ENCODE measurements around the gene HLCS. TPM values are rescaled to one million over a fixed set of nuclear protein-coding genes. Genes with fewer than 3 reads are reported as not detected.
A peak's percentile ranks its signal among the peaks of the same experiment; 100 is the strongest.

Gene HLCS
- total and polyA plus RNA-seq, 2 of the 4 experiments (the other 2 are of a cell fraction) = 10.6 to 21.0 TPM

GRCh38 chr21:36744190-36744559, 222.3 kb downstream of the HLCS start:
- H3K4me1 ChIP-seq (ENCODE audit: control insufficient read depth, insufficient read depth, low read length) = peaks cover 4% of the 10 kb centered on the region
- no peak overlapping the region for H2BK15ac ChIP-seq (ENCODE audit: low read depth, low read length)
- DNase-seq (no peak), ATAC-seq (ENCODE audit: low read depth) (no peak)
- H3K9me1 ChIP-seq (ENCODE audit: insufficient read depth, low read length) = 0 out of 2 replicates have a peak, but pooled peaks cover 2% of the 10 kb centered on the region
- H3K23ac ChIP-seq (ENCODE audit: low read depth, low read length) = no peak overlapping the region
- TF ChIP-seq CTCF (conservative IDR thresholded peaks at IDR 0.05; ENCODE audit: low read depth, low read length) (no peak), RCOR1 (IDR thresholded peaks at IDR 0.05; ENCODE audit: insufficient replicate concordance, low read length) (no peak), CEBPB (IDR thresholded peaks at IDR 0.05; ENCODE audit: low read depth, low read length) (no peak), MXI1 (IDR thresholded peaks at IDR 0.05; ENCODE audit: borderline replicate concordance, low read depth, low read length) (no peak)
- peaks cover 2% of the 10 kb centered on the region; the same call in 1 of the 2 replicates for H3K36me3 ChIP-seq (ENCODE audit: control insufficient read depth, insufficient read depth, low read length)
- H3K4me3 ChIP-seq (ENCODE audit: insufficient read depth, low read depth, low read length) = no peak overlapping the region
- H2AK5ac ChIP-seq (ENCODE audit: low read depth, low read length) = no peak overlapping the region
- H3K14ac ChIP-seq (replicated peaks; ENCODE audit: low read depth, low read length) = no peak overlapping the region
- BruUV-seq (replicated peaks) = no TSS peak
- intact Hi-C loops (cut with micrococcal nuclease) (loop anchor here (10.0 kb wide), 1 partner anchor 239 kb away; no protein-coding TSS in a partner anchor), in situ Hi-C loops (cut with MboI; ENCODE audit: low sequenced_read_pairs) (loop anchor here (5.0 kb wide), 1 partner anchor 183 kb away; no protein-coding TSS in a partner anchor), dilution Hi-C loops (cut with HindIII; ENCODE audit: low sequenced_read_pairs, unreplicated experiment) (no loop called here)
- H2AK9ac ChIP-seq (replicated peaks; ENCODE audit: low read depth, low read length, poor library complexity) = no peak overlapping the region
- no peak overlapping the region for H3K4me2 ChIP-seq (ENCODE audit: low read depth, low read length)
- WGBS, 2 experiments (ENCODE audit: extremely low coverage in 2 of 2, insufficient read length in 1 of 2) = 100% methylated on average over 1 of the region's 3 CpGs; no CpG with 5 or more reads in 1 of the 2 experiments
- ChIA-PET POLR2A (ENCODE audit: unreplicated experiment) (no interaction called here), CTCF (no interaction called here)
- no peaks in the 10 kb centered on the region for H3K9me3 ChIP-seq (ENCODE audit: control insufficient read depth, insufficient read depth, low read length)
- H4K91ac ChIP-seq (ENCODE audit: insufficient read depth, low read depth, low read length) = no peak overlapping the region
- no peak overlapping the region for H3K9ac ChIP-seq (ENCODE audit: low read depth, low read length)
- H3K4ac ChIP-seq (ENCODE audit: low read depth, low read length) = no peak overlapping the region
- no peak overlapping the region for H3K56ac ChIP-seq (ENCODE audit: extremely low read depth, insufficient read depth, low read length)
- H3K18ac ChIP-seq (ENCODE audit: low read depth, low read length) = no peak overlapping the region
- no peak overlapping the region; a peak in 1 of 4 replicates for H4K8ac ChIP-seq (ENCODE audit: low read depth in 2 of 2, low read length in 2 of 2)
- no peaks in the 10 kb centered on the region for H3K79me1 ChIP-seq (ENCODE audit: low read depth in 1 of 2, low read length in 2 of 2)
- no peak overlapping the region for H3K27ac ChIP-seq (ENCODE audit: insufficient read depth, low read length)
- H4K20me1 ChIP-seq (ENCODE audit: insufficient read depth, low read length) = no peaks in the 10 kb centered on the region
- no peak overlapping the region for H2BK20ac ChIP-seq (ENCODE audit: low read depth, low read length)
- H4K5ac ChIP-seq (ENCODE audit: low read depth, low read length) = no peak overlapping the region
- no peak overlapping the region for H2BK120ac ChIP-seq (ENCODE audit: low read depth, low read length)
- H2AFZ ChIP-seq (replicated peaks; ENCODE audit: low read length, poor library complexity) = peak overlapping the region; percentile 64
- no peak overlapping the region for H2BK5ac ChIP-seq (ENCODE audit: low read depth, low read length, poor library complexity, severe bottlenecking)
- H3K27me3 ChIP-seq (ENCODE audit: control insufficient read depth, insufficient read depth, low read length) = peaks cover 10% of the 10 kb centered on the region

Measured in IMR-90 (cell line).